IgD-negative memory B cell (primary cell): ENCODE measurements around the gene ANKS1A. TPM values are rescaled to one million over a fixed set of nuclear protein-coding genes. Genes with fewer than 3 reads are reported as not detected.

Experiments
- H3K27ac Mint-ChIP-seq, 3 donors: one replicate each; pipeline ENCODE4 v1.8.0; 2020 to 2022; ENCODE audit warnings: mild to moderate bottlenecking in 3 of 3, mixed read lengths in 3 of 3, moderate library complexity in 1 of 3
- H3K27me3 Mint-ChIP-seq: one replicate; pipeline ENCODE4 v1.8.0; 2021; ENCODE audit warnings: mixed read lengths
- H3K36me3 Mint-ChIP-seq: one replicate; pipeline ENCODE4 v1.8.0; 2020; ENCODE audit warnings: mild to moderate bottlenecking, mixed read lengths
- H3K4me1 Mint-ChIP-seq, 3 donors: one replicate each; pipeline ENCODE4 v1.8.0; 2020 to 2022; ENCODE audit warnings: mixed read lengths in 3 of 3, mild to moderate bottlenecking in 1 of 3
- H3K4me3 Mint-ChIP-seq, 4 donors: one replicate each; pipeline ENCODE4 v1.8.0; 2020 to 2022; ENCODE audit warnings: mild to moderate bottlenecking in 4 of 4, mixed read lengths in 4 of 4, moderate library complexity in 3 of 4
- H3K9me3 Mint-ChIP-seq, 3 donors: one replicate each; pipeline ENCODE4 v1.8.0; 2020 to 2021; ENCODE audit warnings: mixed read lengths in 3 of 3, mild to moderate bottlenecking in 1 of 3
- polyA plus RNA-seq: library from polyadenylated mRNA; unstranded; fragments of 300-500 nt; fragmentation: Illumina TruSeq; gene quantifications from one replicate; pipeline ENCODE4 v1.2.3, GENCODE V29; 2021

The ANKS1A gene
- polyA plus RNA-seq, 1 donor from 2014 or later: 3.3 TPM

DNA sequence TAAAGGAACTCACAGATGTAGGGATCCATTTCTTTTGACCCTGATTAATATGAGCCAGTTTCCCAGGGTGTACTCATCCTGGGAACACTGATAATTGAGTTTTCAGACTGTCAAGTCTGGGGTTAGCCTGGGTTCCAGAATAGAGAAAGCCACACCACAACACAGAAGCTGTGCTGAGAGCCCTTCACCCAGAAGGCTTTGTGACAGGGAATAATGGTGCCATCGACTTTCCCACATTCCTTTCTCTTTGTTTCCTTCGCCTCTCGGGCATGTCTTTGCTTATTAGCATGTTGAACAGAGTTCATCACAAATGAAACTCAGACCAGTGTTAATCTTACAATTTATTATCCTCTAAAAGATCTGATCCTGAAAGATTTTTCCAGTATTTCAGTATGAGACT lies 157.0 kb downstream of the ANKS1A start:
- Mint-ChIP-seq H3K27ac (no peak overlapping the region), H3K36me3 (peaks cover 5% of the 10 kb centered on the region), H3K4me1 (peaks cover 0 to 6% (median 4%) of the 10 kb centered on the region in 3 donors), H3K9me3 (no peaks in the 10 kb centered on the region), H3K27me3 (no peaks in the 10 kb centered on the region), H3K4me3 (no peak overlapping the region)

DNA sequence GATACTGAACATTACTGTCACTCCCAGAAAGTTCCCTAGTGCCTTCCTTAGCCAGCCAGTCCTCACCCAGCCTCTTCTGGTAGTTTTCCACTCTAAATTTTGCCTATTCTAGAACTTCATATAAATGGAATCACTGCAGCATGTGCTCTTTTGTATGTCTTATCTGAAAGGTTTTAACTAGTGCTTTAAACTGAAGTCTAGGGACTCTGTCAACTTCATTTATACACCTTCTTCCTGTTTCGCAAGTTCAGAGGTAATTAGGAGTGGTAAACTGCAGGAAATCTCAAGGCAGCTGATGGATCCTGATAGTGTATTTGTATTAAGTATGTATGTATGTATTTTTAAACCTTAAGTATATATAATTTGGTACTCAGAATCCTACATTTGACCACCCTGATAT lies 157.8 kb downstream of the ANKS1A start:
- Mint-ChIP-seq H3K4me3 (no peak overlapping the region), H3K27ac (no peak overlapping the region), H3K9me3 (no peaks in the 10 kb centered on the region), H3K4me1 (peaks cover 0 to 6% (median 4%) of the 10 kb centered on the region in 3 donors), H3K36me3 (peaks cover 3% of the 10 kb centered on the region), H3K27me3 (no peaks in the 10 kb centered on the region)

DNA sequence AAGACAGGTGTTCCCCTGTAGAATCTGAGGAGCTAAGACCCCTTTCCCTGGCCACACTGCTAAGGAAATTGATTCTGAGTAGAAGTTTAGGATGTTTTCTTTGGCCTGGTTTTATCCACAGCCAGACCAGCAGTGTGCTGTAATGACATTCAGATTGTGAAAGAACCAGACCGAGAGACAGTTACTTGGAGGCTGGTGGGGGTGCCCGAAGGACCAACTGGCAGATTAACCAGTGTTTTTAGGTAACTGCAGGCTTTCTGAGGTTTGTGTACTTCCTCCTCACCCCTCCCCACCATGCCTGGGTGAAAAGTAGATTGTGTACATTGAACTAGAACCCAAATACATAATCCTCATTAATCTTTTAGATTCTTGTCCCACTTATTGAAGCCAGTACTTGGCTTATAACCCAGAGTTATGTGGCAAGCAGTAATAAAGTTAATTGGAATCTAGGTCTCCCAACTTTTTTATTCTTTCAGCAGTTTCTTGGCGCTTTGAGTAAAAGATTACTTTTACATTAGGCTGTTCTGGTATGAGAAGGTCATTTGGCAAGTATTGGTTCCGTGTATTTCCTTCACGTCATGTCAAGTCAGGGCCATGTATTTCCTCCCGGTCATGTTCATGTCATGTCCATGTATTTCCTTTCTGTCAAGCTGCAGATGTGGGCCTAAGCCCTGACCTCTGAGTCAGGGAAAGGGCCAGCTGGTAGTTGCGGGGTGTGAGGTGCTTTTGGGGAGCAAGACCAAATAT lies 158.4 kb downstream of the ANKS1A start:
- Mint-ChIP-seq H3K27ac (no peak overlapping the region), H3K36me3 (peaks cover 3% of the 10 kb centered on the region), H3K27me3 (no peaks in the 10 kb centered on the region), H3K9me3 (no peaks in the 10 kb centered on the region), H3K4me1 (peaks cover 0 to 6% (median 4%) of the 10 kb centered on the region in 3 donors), H3K4me3 (no peak overlapping the region)

DNA sequence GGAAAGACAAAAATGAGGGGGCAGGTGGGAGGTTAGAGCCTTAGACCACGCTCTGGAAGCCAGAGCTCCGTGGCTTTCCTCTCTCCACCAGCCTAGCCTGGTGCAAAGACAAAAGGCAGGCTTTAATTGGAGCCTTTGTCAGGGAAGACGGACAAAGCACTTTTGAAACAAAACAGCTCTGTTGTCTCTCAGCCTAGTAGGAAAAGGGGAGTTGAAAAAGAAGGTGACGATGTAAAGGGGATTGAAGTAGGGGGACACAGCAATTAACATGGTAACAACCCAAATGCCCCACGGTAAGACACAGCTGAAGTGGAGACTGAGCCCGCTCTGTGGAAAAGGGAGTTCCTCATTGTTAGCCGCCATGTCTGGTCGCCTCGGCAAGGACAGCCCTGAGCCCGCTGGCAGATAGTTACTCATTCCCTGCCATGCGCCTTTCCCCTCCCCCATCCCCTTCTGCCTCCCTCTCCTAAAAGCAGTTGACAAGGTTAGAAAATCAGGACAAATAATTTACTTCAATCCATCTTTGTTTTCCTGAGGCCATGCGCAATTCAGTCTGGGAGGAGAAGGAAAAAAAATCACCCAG lies 159.1 kb downstream of the ANKS1A start:
- H3K27me3 Mint-ChIP-seq: no peaks in the 10 kb centered on the region

DNA sequence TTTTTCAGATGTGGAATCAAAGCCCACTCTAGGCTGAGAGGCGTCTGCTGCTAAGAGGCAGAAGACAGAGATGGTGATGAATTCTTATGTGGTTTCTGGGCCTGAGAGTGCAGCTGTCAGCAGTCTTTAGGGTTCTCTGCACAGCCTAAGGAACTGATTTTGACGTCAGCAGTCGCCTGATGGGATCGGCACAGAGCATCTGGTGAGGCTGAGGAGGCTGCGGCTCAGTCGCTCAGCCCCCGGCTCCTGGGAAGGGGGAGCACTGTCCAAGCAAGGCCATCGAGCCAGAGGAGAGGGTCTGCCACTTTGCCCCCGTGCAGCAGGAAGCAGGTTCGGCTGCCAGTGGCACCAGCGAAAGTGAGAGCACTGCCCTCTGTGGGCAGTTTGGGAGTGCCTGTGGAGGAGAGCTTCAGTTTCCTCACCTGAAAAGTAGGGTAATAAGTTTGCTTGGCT lies 159.6 kb downstream of the ANKS1A start:
- no peaks in the 10 kb centered on the region for H3K9me3 Mint-ChIP-seq
- H3K4me3 Mint-ChIP-seq: no peak overlapping the region
- peaks cover 0 to 6% (median 4%) of the 10 kb centered on the region in 3 donors for H3K4me1 Mint-ChIP-seq
- H3K27ac Mint-ChIP-seq: no peak overlapping the region
- no peaks in the 10 kb centered on the region for H3K27me3 Mint-ChIP-seq
- peaks cover 1% of the 10 kb centered on the region for H3K36me3 Mint-ChIP-seq

More for the DNA sequence above, 159.1 kb downstream of the ANKS1A start:
- Mint-ChIP-seq H3K36me3 (peaks cover 2% of the 10 kb centered on the region), H3K4me3 (no peak overlapping the region), H3K9me3 (no peaks in the 10 kb centered on the region), H3K4me1 (peaks cover 0 to 6% (median 4%) of the 10 kb centered on the region in 3 donors), H3K27ac (peak overlapping the region in 1 of 3 donors; percentile 6)

DNA sequence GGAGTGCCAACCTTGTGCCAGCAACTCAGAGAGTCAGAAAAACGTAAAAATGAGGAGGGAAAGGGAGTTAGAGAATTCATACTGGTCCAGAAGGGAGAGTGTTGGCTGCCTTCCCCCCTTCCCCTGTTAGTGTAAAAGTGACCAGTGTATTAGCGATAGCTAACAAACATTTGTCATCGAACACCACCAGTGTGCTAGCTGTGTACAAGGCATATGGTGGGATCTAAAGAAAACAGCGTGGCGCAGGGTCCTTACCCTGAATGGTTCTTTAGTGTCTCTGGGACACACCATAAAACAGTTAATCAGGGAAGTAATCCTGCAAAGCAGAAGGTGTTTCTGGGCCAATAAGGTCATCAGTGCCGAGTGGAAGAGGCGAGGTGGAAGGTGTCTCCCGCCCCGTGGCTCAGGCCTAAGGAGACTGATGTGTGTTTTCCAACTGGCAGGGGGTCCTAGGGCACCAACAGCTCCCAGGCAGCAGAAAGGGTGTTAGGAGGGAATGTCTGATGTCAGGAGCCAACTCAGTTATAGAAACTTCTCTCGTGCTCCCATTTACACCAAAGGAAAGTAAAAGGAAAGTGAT lies 160.2 kb downstream of the ANKS1A start:
- Mint-ChIP-seq H3K4me3 (no peak overlapping the region), H3K27me3 (no peaks in the 10 kb centered on the region), H3K36me3 (peaks cover 1% of the 10 kb centered on the region), H3K4me1 (peaks cover 0 to 4% (median 4%) of the 10 kb centered on the region in 3 donors), H3K9me3 (no peaks in the 10 kb centered on the region), H3K27ac (no peak overlapping the region)

DNA sequence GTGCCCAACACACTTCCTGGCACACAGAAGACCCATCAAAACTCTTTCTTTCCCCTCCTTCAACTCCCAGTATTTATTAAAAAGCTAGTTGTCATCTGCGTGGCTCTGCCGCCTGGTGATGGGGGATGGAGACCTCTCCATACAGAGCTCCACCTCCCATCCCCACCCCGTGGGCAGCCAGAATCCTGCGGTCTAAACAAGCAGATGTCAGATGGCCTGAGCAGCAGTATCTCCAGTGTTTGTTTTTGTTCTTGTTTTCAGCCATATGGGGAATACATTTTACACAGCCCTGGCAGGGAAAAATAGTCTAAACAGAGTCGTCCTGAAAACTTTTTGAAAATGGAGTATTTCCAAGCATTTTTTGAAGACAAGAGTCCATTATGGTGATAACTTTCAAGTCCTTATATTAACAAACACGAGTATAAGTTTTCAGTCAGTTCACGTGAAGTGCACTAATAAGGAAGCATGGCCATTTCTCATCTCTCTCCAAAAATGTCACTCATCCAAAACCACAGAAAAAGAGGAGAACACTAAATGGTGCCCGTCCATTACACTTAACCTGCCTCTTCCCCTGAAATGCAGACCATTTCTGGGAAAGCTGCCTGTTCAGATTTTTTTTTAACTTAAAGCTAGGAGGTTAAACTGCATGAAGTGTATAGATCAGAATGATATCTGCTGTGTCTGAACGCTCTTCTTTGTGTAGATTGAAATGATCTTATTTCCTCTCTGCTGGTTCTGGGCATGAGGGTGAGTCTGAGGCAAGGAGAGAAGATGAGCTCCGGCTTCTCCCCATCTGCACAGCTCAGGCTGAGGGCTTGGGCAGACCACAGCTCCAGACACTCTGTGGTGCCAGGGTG lies 161.1 kb downstream of the ANKS1A start:
- Mint-ChIP-seq H3K27me3 (no peaks in the 10 kb centered on the region), H3K27ac (no peak overlapping the region), H3K4me1 (peaks cover 0 to 4% (median 4%) of the 10 kb centered on the region in 3 donors), H3K9me3 (no peaks in the 10 kb centered on the region), H3K36me3 (peaks cover 5% of the 10 kb centered on the region), H3K4me3 (no peak overlapping the region)

DNA sequence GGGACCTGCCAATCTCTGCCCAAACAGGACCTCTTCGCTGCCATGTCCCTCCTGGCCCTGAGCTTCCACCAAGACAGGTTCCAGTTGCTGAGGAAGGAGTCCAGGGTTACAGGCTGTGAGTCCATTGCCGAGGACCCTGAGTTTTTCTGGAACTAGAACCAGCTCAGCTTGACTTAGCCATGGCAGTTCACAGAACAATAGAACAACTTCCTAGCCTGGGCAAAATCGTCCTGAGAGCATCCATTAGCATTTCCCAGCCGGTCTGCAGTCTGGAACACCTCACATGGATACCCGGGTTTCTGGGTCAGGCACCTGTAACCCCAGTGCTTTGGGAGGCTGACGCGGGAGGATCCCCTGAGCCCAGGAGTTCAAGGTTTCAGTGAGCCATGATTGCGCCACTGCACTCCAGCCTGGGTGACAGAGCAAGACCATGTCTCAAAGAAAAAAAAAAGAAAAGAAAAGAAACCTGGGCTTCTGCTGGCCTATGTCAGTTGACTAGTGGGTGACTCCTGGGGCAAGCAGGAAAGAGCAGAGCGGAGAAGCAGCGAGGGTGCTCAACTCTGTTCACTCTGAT lies 161.8 kb downstream of the ANKS1A start:
- Mint-ChIP-seq H3K4me1 (peaks cover 0 to 4% (median 4%) of the 10 kb centered on the region in 3 donors), H3K36me3 (peaks cover 4% of the 10 kb centered on the region), H3K27me3 (no peaks in the 10 kb centered on the region), H3K27ac (no peak overlapping the region), H3K9me3 (no peaks in the 10 kb centered on the region), H3K4me3 (no peak overlapping the region)

DNA sequence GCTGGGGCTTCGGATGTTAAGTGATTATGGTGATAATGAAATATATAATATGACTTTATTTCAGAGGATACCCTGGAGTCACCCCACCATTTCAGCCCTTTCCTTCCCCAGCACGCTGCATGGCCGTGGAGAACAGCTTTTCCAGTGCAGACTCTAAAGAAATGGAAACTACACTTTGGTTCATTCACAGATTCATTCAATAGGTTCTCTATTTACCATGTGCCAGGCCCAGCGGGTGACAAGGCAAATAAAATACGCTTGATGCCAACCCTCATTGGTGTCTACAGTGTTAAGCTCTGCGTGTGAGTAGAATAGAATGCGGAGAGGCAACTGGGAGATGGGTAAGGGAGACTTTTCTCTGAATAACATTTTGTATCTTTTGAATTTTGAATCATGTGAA lies 162.3 kb downstream of the ANKS1A start:
- Mint-ChIP-seq H3K9me3 (no peaks in the 10 kb centered on the region), H3K4me3 (no peak overlapping the region), H3K4me1 (peaks cover 0 to 4% (median 4%) of the 10 kb centered on the region in 3 donors), H3K36me3 (peaks cover 4% of the 10 kb centered on the region), H3K27ac (no peak overlapping the region), H3K27me3 (no peaks in the 10 kb centered on the region)

DNA sequence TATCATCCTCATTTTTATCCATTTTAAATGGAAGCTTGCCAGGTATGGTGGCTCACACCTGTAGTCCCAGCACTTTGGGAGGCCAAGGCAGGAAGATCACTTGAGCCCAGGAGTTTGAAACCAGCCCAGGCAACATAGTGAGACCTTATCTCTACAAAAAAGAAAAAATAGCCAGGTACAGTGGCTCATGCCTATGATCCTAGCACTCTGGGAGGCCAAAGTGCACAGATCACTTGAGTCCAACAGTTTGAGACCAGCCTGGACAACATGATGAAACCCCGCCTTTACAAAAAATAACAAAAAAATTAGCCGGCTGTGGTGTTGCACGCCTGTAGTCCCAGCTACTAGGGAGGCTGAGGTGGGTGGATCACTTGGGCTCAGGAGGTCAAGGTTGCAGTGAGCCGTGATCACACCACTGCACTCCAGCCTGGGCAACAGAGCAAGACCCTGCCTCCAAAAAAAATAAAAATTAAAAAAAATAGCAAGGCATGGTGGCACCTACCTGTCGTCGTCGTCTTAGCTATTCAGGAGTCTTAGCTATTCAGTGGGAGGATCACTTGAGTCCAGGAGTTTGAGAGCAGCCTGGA lies 163.0 kb downstream of the ANKS1A start:
- H3K4me3 Mint-ChIP-seq: no peak overlapping the region
- H3K9me3 Mint-ChIP-seq: no peaks in the 10 kb centered on the region
- H3K27me3 Mint-ChIP-seq: no peaks in the 10 kb centered on the region
- H3K4me1 Mint-ChIP-seq: peaks cover 0 to 4% (median 2%) of the 10 kb centered on the region in 3 donors
- peaks cover 4% of the 10 kb centered on the region for H3K36me3 Mint-ChIP-seq
- no peak overlapping the region for H3K27ac Mint-ChIP-seq

DNA sequence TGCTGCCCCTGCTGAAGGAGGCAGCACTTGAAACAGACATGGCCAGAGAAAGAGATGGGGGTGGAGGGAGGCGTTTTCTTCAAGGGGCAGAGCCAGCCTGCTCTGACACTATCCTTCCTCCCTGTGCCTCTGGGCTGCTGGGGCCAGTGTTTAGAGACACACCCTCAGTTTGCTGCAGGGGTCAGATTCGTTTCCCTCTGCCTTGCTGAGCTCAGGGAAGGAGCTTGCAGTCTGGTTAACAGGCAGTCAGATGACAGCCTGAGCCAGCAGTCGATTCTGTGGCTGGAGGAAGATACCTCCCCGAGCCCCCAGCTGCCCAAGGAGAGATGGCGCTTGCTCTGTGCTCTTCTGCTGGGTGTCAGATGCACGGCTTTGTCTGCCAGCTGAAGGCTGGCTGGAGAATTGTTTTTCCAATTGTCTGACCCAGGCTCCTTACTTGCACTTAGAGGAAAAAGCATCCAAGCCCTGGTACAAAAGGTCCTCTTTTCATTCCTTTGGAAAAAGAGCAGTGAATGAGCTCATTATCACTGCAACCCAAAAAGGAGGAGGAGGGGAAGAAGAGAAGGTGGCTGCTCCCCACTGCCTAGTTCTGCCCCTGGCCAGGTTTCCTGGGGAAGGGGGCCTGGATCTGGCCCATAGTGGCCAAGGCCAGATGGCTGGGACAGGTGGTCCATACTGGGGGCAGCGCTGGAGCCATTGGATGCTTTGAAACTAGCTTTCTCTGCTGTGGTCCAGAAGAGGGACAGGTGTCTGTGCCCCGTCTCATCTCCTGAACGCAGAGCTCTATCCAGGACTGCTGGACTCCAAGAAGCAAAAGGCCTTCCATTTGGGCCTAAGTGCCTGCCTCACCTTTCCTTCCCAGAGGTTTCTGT lies 163.9 kb downstream of the ANKS1A start:
- H3K36me3 Mint-ChIP-seq: peaks cover 7% of the 10 kb centered on the region
- peaks cover 0 to 2% (median 0%) of the 10 kb centered on the region in 3 donors for H3K4me1 Mint-ChIP-seq
- no peak overlapping the region for H3K27ac Mint-ChIP-seq
- no peaks in the 10 kb centered on the region for H3K9me3 Mint-ChIP-seq
- no peak overlapping the region for H3K4me3 Mint-ChIP-seq
- no peaks in the 10 kb centered on the region for H3K27me3 Mint-ChIP-seq

DNA sequence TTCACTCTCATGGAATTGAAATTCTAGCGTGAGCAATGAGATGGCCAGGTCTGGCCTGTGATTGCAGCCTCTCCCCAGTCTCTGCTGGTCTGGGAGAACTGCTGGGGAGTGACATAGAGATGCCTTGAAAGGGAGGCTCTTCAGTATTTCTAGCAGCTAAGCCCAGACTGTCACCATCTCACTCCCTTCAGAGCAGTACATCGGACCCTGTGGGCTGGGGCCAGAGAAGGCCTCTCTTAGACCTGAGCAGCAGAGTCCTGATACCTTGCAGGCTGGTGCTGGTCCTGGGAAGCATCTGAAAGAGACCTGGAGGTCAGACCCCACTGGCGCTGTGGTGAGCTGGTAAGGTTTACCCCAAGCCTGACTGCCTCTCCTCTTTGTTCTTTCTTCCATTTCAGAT lies 164.6 kb downstream of the ANKS1A start:
- Mint-ChIP-seq H3K27me3 (no peaks in the 10 kb centered on the region), H3K4me3 (peak overlapping the region in 1 of 4 donors; percentile 37), H3K27ac (no peak overlapping the region), H3K9me3 (no peaks in the 10 kb centered on the region), H3K36me3 (peaks cover 7% of the 10 kb centered on the region), H3K4me1 (peaks cover 4% of the 10 kb centered on the region in 3 donors)

DNA sequence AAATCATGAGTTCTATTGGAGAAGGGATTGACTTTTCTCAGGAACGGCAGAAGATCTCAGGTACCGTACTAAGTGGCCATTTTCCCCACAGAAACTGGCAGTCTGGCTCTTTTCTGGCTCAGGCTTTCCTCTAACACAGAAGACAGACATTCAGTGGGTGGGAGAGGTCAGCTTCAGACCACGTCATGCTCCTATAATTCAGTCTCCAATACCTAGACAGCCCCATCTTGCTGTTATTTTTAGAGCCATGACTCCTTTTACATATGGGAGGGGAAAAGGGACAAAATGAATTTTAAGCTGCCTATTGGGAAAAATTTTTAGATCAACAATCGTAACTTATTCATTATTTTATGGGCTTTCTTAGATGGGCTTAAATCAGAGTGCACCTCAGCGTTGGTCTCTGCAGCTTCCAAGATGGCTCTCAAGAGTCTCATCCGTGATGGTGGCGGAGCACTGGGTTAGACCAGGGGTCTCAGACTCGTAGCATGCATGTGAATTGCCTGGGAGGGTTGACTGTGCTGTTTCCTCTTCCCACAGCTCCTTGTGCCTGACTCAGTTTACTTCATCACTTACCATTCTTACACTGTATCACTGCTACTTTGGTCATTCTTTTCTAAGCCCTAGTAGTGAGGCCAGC lies 165.2 kb downstream of the ANKS1A start:
- no peak overlapping the region for H3K27ac Mint-ChIP-seq
- no peak overlapping the region for H3K4me3 Mint-ChIP-seq
- H3K4me1 Mint-ChIP-seq: peaks cover 6 to 8% (median 7%) of the 10 kb centered on the region in 3 donors
- H3K36me3 Mint-ChIP-seq: peaks cover 7% of the 10 kb centered on the region
- H3K9me3 Mint-ChIP-seq: no peaks in the 10 kb centered on the region
- no peaks in the 10 kb centered on the region for H3K27me3 Mint-ChIP-seq
